Osteocyte (in vitro differentiated cells): ENCODE data around the gene GPR137B. TPM values are rescaled to one million over a fixed set of nuclear protein-coding genes. Genes with fewer than 3 reads are reported as not detected.

Experiments
- DNase-seq: peaks from one replicate; pipeline ENCODE4 v3.0.0; 2021; ENCODE audit warnings: mixed read lengths; ENCODE audit not compliant: unreplicated experiment; ENCODE audit errors: extremely low spot score
- H3K27ac Mint-ChIP-seq: one replicate; pipeline ENCODE4 v1.8.0; 2021; ENCODE audit warnings: mild to moderate bottlenecking, mixed read lengths; ENCODE audit not compliant: unreplicated experiment
- H3K27me3 Mint-ChIP-seq: one replicate; pipeline ENCODE4 v1.8.0; 2021; ENCODE audit warnings: mixed read lengths; ENCODE audit not compliant: unreplicated experiment
- H3K36me3 Mint-ChIP-seq: one replicate; pipeline ENCODE4 v1.8.0; 2021; ENCODE audit warnings: mixed read lengths; ENCODE audit not compliant: unreplicated experiment
- H3K4me1 Mint-ChIP-seq: one replicate; pipeline ENCODE4 v1.8.0; 2021; ENCODE audit warnings: mixed read lengths; ENCODE audit not compliant: unreplicated experiment
- H3K4me3 Mint-ChIP-seq: one replicate; pipeline ENCODE4 v1.8.0; 2021; ENCODE audit warnings: mild to moderate bottlenecking, moderate library complexity, mixed read lengths; ENCODE audit not compliant: unreplicated experiment
- H3K9me3 Mint-ChIP-seq: one replicate; pipeline ENCODE4 v1.8.0; 2021; ENCODE audit warnings: mixed read lengths; ENCODE audit not compliant: unreplicated experiment
- total RNA-seq: library from RNA; stranded (reverse); gene quantifications from 2 replicates; pipeline ENCODE4 v1.2.1, GENCODE V29; 2021
- TF ChIP-seq, protein P1 (sequence below): fragments of 200-600 bp; sonication (generic); IDR thresholded peaks from 2 replicates; pipeline ENCODE4 v1.5.0; 2021; ENCODE audit warnings: antibody characterized with exemption, mild to moderate bottlenecking, moderate library complexity

The GPR137B gene
- total RNA-seq, 1 donor from 2014 or later = 17.3 TPM

GRCh38 chr1:236119943-236120484, 22.3 kb upstream of the GPR137B start:
- no peak overlapping the region for H3K4me3 Mint-ChIP-seq
- no peak overlapping the region for H3K27ac Mint-ChIP-seq
- peaks cover 13% of the 10 kb centered on the region for H3K4me1 Mint-ChIP-seq
- no peak for DNase-seq
- no peaks in the 10 kb centered on the region for H3K9me3 Mint-ChIP-seq
- H3K27me3 Mint-ChIP-seq = peaks cover 10% of the 10 kb centered on the region
- no peaks in the 10 kb centered on the region for H3K36me3 Mint-ChIP-seq
- TF ChIP-seq, protein P1, sequence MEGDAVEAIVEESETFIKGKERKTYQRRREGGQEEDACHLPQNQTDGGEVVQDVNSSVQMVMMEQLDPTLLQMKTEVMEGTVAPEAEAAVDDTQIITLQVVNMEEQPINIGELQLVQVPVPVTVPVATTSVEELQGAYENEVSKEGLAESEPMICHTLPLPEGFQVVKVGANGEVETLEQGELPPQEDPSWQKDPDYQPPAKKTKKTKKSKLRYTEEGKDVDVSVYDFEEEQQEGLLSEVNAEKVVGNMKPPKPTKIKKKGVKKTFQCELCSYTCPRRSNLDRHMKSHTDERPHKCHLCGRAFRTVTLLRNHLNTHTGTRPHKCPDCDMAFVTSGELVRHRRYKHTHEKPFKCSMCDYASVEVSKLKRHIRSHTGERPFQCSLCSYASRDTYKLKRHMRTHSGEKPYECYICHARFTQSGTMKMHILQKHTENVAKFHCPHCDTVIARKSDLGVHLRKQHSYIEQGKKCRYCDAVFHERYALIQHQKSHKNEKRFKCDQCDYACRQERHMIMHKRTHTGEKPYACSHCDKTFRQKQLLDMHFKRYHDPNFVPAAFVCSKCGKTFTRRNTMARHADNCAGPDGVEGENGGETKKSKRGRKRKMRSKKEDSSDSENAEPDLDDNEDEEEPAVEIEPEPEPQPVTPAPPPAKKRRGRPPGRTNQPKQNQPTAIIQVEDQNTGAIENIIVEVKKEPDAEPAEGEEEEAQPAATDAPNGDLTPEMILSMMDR = no peak

- H3K9me3 Mint-ChIP-seq = no peaks in the 10 kb centered on the region
- H3K27me3 Mint-ChIP-seq = peaks cover 10% of the 10 kb centered on the region
- no peak for DNase-seq
- peaks cover 13% of the 10 kb centered on the region for H3K4me1 Mint-ChIP-seq
- no peak overlapping the region for H3K4me3 Mint-ChIP-seq
- TF ChIP-seq, protein P1 = no peak
- no peak overlapping the region for H3K27ac Mint-ChIP-seq
- H3K36me3 Mint-ChIP-seq = no peaks in the 10 kb centered on the region
Measured at GRCh38 chr1:236120721-236121153, 21.6 kb upstream of the GPR137B start.

DNA sequence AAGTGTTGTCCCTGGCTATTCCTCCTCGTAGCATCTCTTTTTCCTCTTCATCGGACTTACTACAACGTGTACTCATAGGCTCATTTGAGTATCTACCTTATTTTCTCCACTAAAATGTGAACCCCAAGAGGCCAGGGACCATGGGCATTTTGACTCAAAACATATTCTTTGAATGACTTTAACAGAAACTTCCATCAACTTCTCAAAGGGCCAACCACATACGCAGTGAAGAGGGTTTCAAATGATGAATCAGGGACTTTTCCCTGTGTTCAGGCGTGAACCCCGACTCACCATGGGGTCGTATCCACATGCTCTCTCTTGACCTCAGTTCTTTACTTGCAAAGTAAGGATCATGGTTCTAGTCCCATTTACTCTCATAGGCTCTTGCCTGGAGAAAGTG, 20.2 kb upstream of the GPR137B start:
- H3K4me3 Mint-ChIP-seq = no peak overlapping the region
- H3K36me3 Mint-ChIP-seq = no peaks in the 10 kb centered on the region
- H3K9me3 Mint-ChIP-seq = no peaks in the 10 kb centered on the region
- peaks cover 10% of the 10 kb centered on the region for H3K27me3 Mint-ChIP-seq
- H3K4me1 Mint-ChIP-seq = peaks cover 13% of the 10 kb centered on the region
- TF ChIP-seq, protein P1 = no peak
- no peak overlapping the region for H3K27ac Mint-ChIP-seq
- DNase-seq = no peak

DNA sequence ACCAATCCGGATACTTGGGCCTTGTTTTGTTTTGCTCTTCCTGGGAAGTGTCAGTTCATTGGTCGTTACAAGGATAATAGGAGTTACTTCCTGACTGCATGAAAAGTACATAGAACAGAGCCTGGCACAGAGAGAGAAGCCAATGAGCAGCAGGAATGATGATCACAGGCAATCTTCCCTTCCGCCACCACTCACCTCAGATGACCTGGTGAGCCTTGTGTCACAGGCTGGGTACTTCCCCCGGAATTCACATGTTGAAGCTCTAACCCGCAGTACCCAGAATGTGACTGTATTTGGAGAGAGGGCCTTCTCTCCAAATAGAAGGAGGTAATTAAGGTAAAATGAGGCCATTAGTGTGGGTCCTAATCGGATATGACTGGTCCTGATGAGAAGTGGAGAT, 18.8 kb upstream of the GPR137B start:
- Mint-ChIP-seq H3K9me3 (no peaks in the 10 kb centered on the region), H3K4me3 (no peak overlapping the region)
- TF ChIP-seq, protein P1 = no peak

DNA sequence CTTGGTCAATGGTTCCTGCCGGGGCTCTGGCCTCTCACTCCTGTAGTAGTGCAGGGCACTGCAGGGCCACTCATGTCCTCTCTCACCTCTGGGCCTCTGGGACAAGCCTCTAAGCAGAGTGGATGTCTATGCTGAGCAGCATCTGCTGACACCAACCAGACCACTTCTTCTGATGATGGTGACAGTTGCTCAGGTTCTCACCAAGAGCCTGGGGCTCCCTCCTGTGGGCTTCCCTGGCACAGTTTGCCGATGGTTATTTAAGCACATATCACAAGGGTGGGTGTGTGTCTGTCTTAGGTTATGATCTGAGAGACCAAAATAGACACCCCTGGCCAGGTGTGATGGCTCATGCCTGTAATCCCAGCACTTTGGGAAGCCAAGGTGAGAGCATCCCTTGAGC, 17.4 kb upstream of the GPR137B start:
- Mint-ChIP-seq H3K27ac (no peak overlapping the region), H3K27me3 (peaks cover 5% of the 10 kb centered on the region), H3K36me3 (no peaks in the 10 kb centered on the region), H3K9me3 (no peaks in the 10 kb centered on the region), H3K4me3 (no peak overlapping the region), H3K4me1 (peaks cover 19% of the 10 kb centered on the region)
- DNase-seq = no peak
- TF ChIP-seq, protein P1 = no peak

More for the DNA sequence above, 18.8 kb upstream of the GPR137B start:
- no peak for DNase-seq
- Mint-ChIP-seq H3K36me3 (no peaks in the 10 kb centered on the region), H3K4me1 (peaks cover 13% of the 10 kb centered on the region), H3K27ac (no peak overlapping the region), H3K27me3 (peaks cover 5% of the 10 kb centered on the region)
